Lung microvascular endothelial cell (primary cell): ENCODE data around the gene CDC14A. TPM values are rescaled to one million over a fixed set of nuclear protein-coding genes. Genes with fewer than 3 reads are reported as not detected.

ENCODE experiments used
- total RNA-seq: library from RNA; depleted of rRNA; stranded (reverse); fragments of >200 nt; gene quantifications from 2 replicates; pipeline ENCODE4 v1.2.1, GENCODE V29; 2014

The CDC14A gene
- total RNA-seq, 1 donor from 2014 or later = 6.0 TPM

Other genes starting within 250 kb of the CDC14A start
- gene SASS6, start 219.6 kb upstream of the CDC14A start, total RNA-seq = 0.99 and 1.3 TPM in 2 replicates
- 5.8 and 5.9 TPM in 2 replicates for gene TRMT13, start 219.3 kb upstream of the CDC14A start, total RNA-seq
- gene LRRC39, start 174.2 kb upstream of the CDC14A start, total RNA-seq = under 0.01 and 0.20 TPM in 2 replicates
- gene DBT, start 102.7 kb upstream of the CDC14A start, total RNA-seq = 2.6 and 3.8 TPM in 2 replicates
- gene RTCA, start 86.3 kb upstream of the CDC14A start, total RNA-seq = 27.0 and 27.5 TPM in 2 replicates
- not detected in 2 replicates for gene GPR88, start 185.6 kb downstream of the CDC14A start, total RNA-seq